Natural killer cell (primary cell): ENCODE measurements around the gene FLOT1. TPM values are rescaled to one million over a fixed set of nuclear protein-coding genes. Genes with fewer than 3 reads are reported as not detected.

ENCODE experiments used
- ATAC-seq, 3 donors: fragments of 150-1000 bp in 2 of 3; fragments of 200-7000 bp in 1 of 3; cut with Tn5 transposase; 1 replicate in 1 of 3; 2 replicates in 2 of 3; pipeline ENCODE4 v1.10.0; 2021; ENCODE audit warnings: mild to moderate bottlenecking in 2 of 3, moderate library complexity in 2 of 3
- DNase-seq, 2 donors: peaks; one replicate each; pipeline versions ENCODE4 v3.0.0 to v3.0.0-alpha.2; 2013 to 2021; ENCODE audit warnings: mixed read lengths in 1 of 2
- H3K27ac ChIP-seq: one replicate; pipeline ENCODE4 v1.5.1; 2013; ENCODE audit warnings: mild to moderate bottlenecking, low read length
- H3K27me3 ChIP-seq: one replicate; pipeline ENCODE4 v1.6.1; 2013; ENCODE audit warnings: low read length; ENCODE audit not compliant: control insufficient read depth, insufficient read depth
- H3K36me3 ChIP-seq: one replicate; pipeline ENCODE4 v1.6.1; 2013; ENCODE audit warnings: low read length; ENCODE audit not compliant: control insufficient read depth, insufficient read depth
- H3K4me1 ChIP-seq: one replicate; pipeline ENCODE4 v1.6.1; 2013; ENCODE audit warnings: low read length; ENCODE audit not compliant: control insufficient read depth, insufficient read depth
- H3K4me3 ChIP-seq: one replicate; pipeline ENCODE4 v1.5.1; 2013; ENCODE audit warnings: low read length
- H3K9me3 ChIP-seq: one replicate; pipeline ENCODE4 v1.6.1; 2013; ENCODE audit warnings: low read length; ENCODE audit not compliant: control insufficient read depth, insufficient read depth
- H3K27ac Mint-ChIP-seq, 2 donors: one replicate each; pipeline ENCODE4 v1.8.0; 2022; ENCODE audit warnings: mild to moderate bottlenecking in 2 of 2, mixed read lengths in 2 of 2, moderate library complexity in 1 of 2
- H3K27me3 Mint-ChIP-seq, 2 donors: one replicate each; pipeline ENCODE4 v1.8.0; 2022; ENCODE audit warnings: low read depth in 2 of 2, mixed read lengths in 2 of 2
- H3K36me3 Mint-ChIP-seq: one replicate; pipeline ENCODE4 v1.8.0; 2022; ENCODE audit warnings: mixed read lengths
- H3K4me1 Mint-ChIP-seq, 2 donors: one replicate each; pipeline ENCODE4 v1.8.0; 2022; ENCODE audit warnings: mixed read lengths in 2 of 2
- H3K4me3 Mint-ChIP-seq: one replicate; pipeline ENCODE4 v1.8.0; 2022; ENCODE audit warnings: mild to moderate bottlenecking, moderate library complexity, mixed read lengths
- H3K9me3 Mint-ChIP-seq, 2 donors: one replicate each; pipeline ENCODE4 v1.8.0; 2022; ENCODE audit warnings: mixed read lengths in 2 of 2
- WGBS: methylation state at CpG from one replicate; pipeline ENCODE4 v1.1.7; 2013; ENCODE audit warnings: missing lambda C conversion rate; ENCODE audit not compliant: insufficient coverage; 5-methylcytosine and 5-hydroxymethylcytosine counted together
- intact Hi-C: fragments of 100-400 bp; cut with micrococcal nuclease; formaldehyde crosslinking; loops from one replicate; pipeline ENCODE4 v1.14.2; 2022
- total RNA-seq, 4 donors: library from RNA; stranded (reverse); fragments of 120-200 nt in 1 of 4; gene quantifications; one replicate each; pipeline versions ENCODE4 v1.2.3 to v1.2.4, GENCODE V29; 2013 to 2022
- TF ChIP-seq, protein P1 (sequence below): fragments of 200-600 bp; IDR thresholded peaks from one replicate; pipeline ENCODE4 v1.8.0; 2022; ENCODE audit warnings: antibody characterized with exemption

Gene FLOT1
- total RNA-seq, 3 donors from 2014 or later (not counting 1 experiment from before 2014, with no cell fraction given) = 73.1 to 113 (median 94.2) TPM

DNA sequence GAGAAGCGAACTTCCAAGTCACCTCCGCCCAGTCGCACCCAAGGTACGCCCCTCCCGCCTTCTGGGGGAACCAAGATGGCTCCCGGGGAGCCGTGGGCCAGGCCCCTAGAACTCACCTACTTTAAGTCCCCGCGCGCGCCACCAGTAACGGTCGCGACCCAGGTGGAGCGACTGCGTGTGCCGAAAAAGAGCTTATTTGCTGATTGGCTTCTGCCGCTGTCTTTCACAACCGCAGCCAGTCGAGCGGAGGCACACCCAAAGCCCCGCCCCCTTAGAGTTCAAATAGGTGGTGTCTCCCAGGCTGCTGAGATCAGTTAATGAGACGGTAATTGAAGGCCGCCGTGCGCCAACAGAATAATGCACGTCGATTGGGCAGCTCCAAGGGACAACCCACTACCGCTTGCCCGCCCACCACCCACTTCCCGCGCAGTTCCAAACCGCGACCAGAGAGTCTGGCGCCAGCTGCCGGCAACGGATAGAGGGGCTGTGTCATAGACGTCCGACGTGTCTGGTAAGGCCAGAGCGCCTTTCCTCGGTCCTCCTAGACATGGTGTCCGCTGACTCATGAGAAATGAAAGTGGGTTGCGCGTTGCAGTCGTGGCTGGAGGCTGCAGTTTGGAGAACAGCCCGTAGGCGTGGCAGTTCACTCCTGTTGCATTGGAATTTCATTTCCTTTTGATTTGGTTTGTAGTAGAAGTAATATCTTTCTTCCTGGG, 25.2 kb downstream of the FLOT1 start, which contains the start of gene MDC1:
MDC1 (minus strand) TSS at position 153 of the 716 bp plus-strand sequence. CDS start 2,106 bp downstream, outside the sequence.
- Histone ChIP-seq H3K36me3 (peaks cover 20% of the 10 kb centered on the region), H3K4me1 (peaks cover 39% of the 10 kb centered on the region), H3K9me3 (no peaks in the 10 kb centered on the region), H3K27me3 (no peaks in the 10 kb centered on the region), H3K27ac (peak within 1 kb of the TSS; percentile 95), H3K4me3 (peak within 1 kb of the TSS; percentile 68)
- H3K27me3 Mint-ChIP-seq = no peaks in the 10 kb centered on the region
- no peaks in the 10 kb centered on the region for H3K36me3 Mint-ChIP-seq
- TF ChIP-seq, protein P1, sequence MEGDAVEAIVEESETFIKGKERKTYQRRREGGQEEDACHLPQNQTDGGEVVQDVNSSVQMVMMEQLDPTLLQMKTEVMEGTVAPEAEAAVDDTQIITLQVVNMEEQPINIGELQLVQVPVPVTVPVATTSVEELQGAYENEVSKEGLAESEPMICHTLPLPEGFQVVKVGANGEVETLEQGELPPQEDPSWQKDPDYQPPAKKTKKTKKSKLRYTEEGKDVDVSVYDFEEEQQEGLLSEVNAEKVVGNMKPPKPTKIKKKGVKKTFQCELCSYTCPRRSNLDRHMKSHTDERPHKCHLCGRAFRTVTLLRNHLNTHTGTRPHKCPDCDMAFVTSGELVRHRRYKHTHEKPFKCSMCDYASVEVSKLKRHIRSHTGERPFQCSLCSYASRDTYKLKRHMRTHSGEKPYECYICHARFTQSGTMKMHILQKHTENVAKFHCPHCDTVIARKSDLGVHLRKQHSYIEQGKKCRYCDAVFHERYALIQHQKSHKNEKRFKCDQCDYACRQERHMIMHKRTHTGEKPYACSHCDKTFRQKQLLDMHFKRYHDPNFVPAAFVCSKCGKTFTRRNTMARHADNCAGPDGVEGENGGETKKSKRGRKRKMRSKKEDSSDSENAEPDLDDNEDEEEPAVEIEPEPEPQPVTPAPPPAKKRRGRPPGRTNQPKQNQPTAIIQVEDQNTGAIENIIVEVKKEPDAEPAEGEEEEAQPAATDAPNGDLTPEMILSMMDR = no peak
- under 1% methylated on average over 48 of the region's 48 CpGs for WGBS
- peaks cover 60 to 62% of the 10 kb centered on the region in 2 donors for H3K4me1 Mint-ChIP-seq
- intact Hi-C loops = loop anchor here (1.0 to 5.0 kb wide), 4 partner anchors 30 to 950 kb away; partner anchors contain the start of genes CSNK2B, GNL1 and LY6G5B
- peak; percentile 72 to 88 (median 77) for ATAC-seq
- peak; percentile 97 to 100 for DNase-seq
- peak within 1 kb of the TSS; percentile 97 to 100 for H3K27ac Mint-ChIP-seq
- H3K9me3 Mint-ChIP-seq = no peaks in the 10 kb centered on the region
- peak within 1 kb of the TSS; percentile 98 for H3K4me3 Mint-ChIP-seq

- H3K4me1 Mint-ChIP-seq = peaks cover 60 to 62% of the 10 kb centered on the region in 2 donors
Measured at GRCh38 chr6:30716879-30717128, 25.7 kb downstream of the FLOT1 start.

DNA sequence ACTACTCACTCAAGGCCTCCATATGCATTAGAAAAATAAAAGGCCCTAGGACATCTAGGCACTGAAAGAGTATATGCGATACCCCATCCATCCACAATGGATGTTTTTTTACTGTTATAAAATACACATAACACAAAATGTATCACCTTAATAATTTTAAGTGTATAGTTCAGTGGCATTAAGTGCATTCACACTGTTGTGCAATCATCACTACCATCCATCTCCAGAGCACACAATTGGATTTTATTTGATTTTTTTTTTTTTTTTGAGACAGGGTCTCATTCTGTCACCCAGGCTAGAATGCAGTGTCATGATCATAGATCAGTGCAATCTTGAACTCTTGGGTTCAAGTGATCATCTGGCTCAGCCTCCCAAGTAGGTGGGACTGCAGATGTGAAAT, 28.2 kb downstream of the FLOT1 start:
- no peak overlapping the region for H3K4me3 ChIP-seq
- no peaks in the 10 kb centered on the region for H3K9me3 ChIP-seq
- H3K27ac ChIP-seq = no peak overlapping the region
- H3K36me3 ChIP-seq = peaks cover 24% of the 10 kb centered on the region
- TF ChIP-seq, protein P1 = no peak
- no CpG with 5 or more reads among the region's 1 CpG for WGBS
- intact Hi-C loops = no loop called here
- peaks cover 42 to 50% of the 10 kb centered on the region in 2 donors for H3K4me1 Mint-ChIP-seq
- ATAC-seq = no peak
- no peak for DNase-seq
- H3K4me3 Mint-ChIP-seq = no peak overlapping the region
- H3K4me1 ChIP-seq = peaks cover 40% of the 10 kb centered on the region
- no peaks in the 10 kb centered on the region for H3K27me3 ChIP-seq
- no peaks in the 10 kb centered on the region for H3K27me3 Mint-ChIP-seq
- no peaks in the 10 kb centered on the region for H3K9me3 Mint-ChIP-seq
- H3K27ac Mint-ChIP-seq = peak overlapping the region in 1 of 2 donors; percentile 100
- H3K36me3 Mint-ChIP-seq = no peaks in the 10 kb centered on the region

More at GRCh38 chr6:30716879-30717128, 25.7 kb downstream of the FLOT1 start:
- H3K36me3 Mint-ChIP-seq = no peaks in the 10 kb centered on the region
- Histone ChIP-seq H3K36me3 (peaks cover 20% of the 10 kb centered on the region), H3K4me1 (peaks cover 39% of the 10 kb centered on the region), H3K27me3 (no peaks in the 10 kb centered on the region), H3K4me3 (peak overlapping the region; percentile 68), H3K9me3 (no peaks in the 10 kb centered on the region), H3K27ac (peak overlapping the region; percentile 95)
- intact Hi-C loops = loop anchor here (1.0 to 5.0 kb wide), 4 partner anchors 30 to 950 kb away; partner anchors contain the start of genes CSNK2B, GNL1 and LY6G5B
- ATAC-seq (no peak), DNase-seq (no peak)
- TF ChIP-seq, protein P1 = no peak
- no peaks in the 10 kb centered on the region for H3K9me3 Mint-ChIP-seq
- no peaks in the 10 kb centered on the region for H3K27me3 Mint-ChIP-seq
- H3K4me3 Mint-ChIP-seq = peak overlapping the region; percentile 98
- WGBS = 7% methylated on average over 8 of the region's 8 CpGs
- peak overlapping the region; percentile 97 to 100 for H3K27ac Mint-ChIP-seq
